ENCODE results near the gene KLHL33.

- no peak for TF ChIP-seq POLR2A (IDR thresholded peaks at IDR 0.05)
- TF ChIP-seq CTCF (IDR thresholded peaks at IDR 0.05) = no peak
- TF ChIP-seq EP300 (IDR thresholded peaks at IDR 0.05) = no peak
These were observed 35.4 kb downstream of the KLHL33 start for GRCh38 chr14:20400589-20400964.

Data from stomach (tissue), 4 donors.